Neural cell (in vitro differentiated cells): ENCODE measurements around the gene RAI1. TPM values are rescaled to one million over a fixed set of nuclear protein-coding genes. Genes with fewer than 3 reads are reported as not detected.
A peak's percentile ranks its signal among the peaks of the same experiment; 100 is the strongest.

Experiments used
- H2AFZ ChIP-seq: fragments of 200-600, 300-800 bp; sonication (generic), shearing (Covaris generic); 2 replicates; pipeline ENCODE4 v1.6.0; 2014; ENCODE audit warnings: low read depth, mild to moderate bottlenecking, antibody characterized with exemption, low read length, moderate library complexity
- H3F3A ChIP-seq: fragments of 200-600 bp; shearing (Covaris generic); 2 replicates; pipeline ENCODE4 v1.6.1; 2016; ENCODE audit warnings: mild to moderate bottlenecking, moderate library complexity, mixed read lengths, antibody characterized with exemption, low read length; ENCODE audit not compliant: insufficient read depth, poor library complexity, severe bottlenecking
- H3K27ac ChIP-seq: fragments of 200-600, 300-800 bp; sonication (generic), shearing (Covaris generic); 2 replicates; pipeline ENCODE4 v1.5.1; 2014; ENCODE audit warnings: mild to moderate bottlenecking, low read length, moderate library complexity
- H3K27me3 ChIP-seq: fragments of 300-800, 200-600 bp; sonication (generic), shearing (Covaris generic); 2 replicates; pipeline ENCODE4 v1.6.0; 2014; ENCODE audit warnings: mild to moderate bottlenecking, low read depth, low read length, moderate library complexity; ENCODE audit not compliant: insufficient read depth
- H3K36me3 ChIP-seq: fragments of 300-800, 200-600 bp; sonication (generic), shearing (Covaris generic); 2 replicates; pipeline ENCODE4 v1.5.1; 2014; ENCODE audit warnings: mild to moderate bottlenecking, antibody characterized with exemption, low read length, moderate library complexity; ENCODE audit not compliant: insufficient read depth
- H3K4me2 ChIP-seq: fragments of 300-800, 200-600 bp; sonication (generic), shearing (Covaris generic); 2 replicates; pipeline ENCODE4 v1.6.0; 2014; ENCODE audit warnings: mild to moderate bottlenecking, low read length
- H3K4me3 ChIP-seq: fragments of 300-800, 200-600 bp; sonication (generic), shearing (Covaris generic); 2 replicates; pipeline ENCODE4 v1.5.1; 2014; ENCODE audit warnings: mild to moderate bottlenecking, low read length, moderate library complexity
- H3K79me2 ChIP-seq: fragments of 200-600 bp; shearing (Covaris generic); replicated peaks from 2 replicates; pipeline ENCODE4 v1.6.0; 2014; ENCODE audit warnings: mild to moderate bottlenecking, low read length, moderate library complexity; ENCODE audit not compliant: insufficient read depth
- H3K9ac ChIP-seq: fragments of 300-800, 200-600 bp; sonication (generic), shearing (Covaris generic); 2 replicates; pipeline ENCODE4 v1.6.1; 2016; ENCODE audit warnings: mild to moderate bottlenecking, low read length, mixed read lengths
- H3K9me2 ChIP-seq: fragments of 200-600 bp; shearing (Covaris generic); 2 replicates; pipeline ENCODE4 v1.6.1; 2016; ENCODE audit warnings: mild to moderate bottlenecking, low read length, mixed read lengths; ENCODE audit not compliant: insufficient read depth
- H3K9me3 ChIP-seq: fragments of 200-600, 300-800 bp; sonication (generic), shearing (Covaris generic); 2 replicates; pipeline ENCODE4 v1.6.1; 2016; ENCODE audit warnings: mild to moderate bottlenecking, mixed run types, low read length, moderate library complexity, mixed read lengths
- H4K20me1 ChIP-seq: fragments of 200-600 bp; shearing (Covaris generic); 2 replicates; pipeline ENCODE4 v1.6.1; 2016; ENCODE audit warnings: mild to moderate bottlenecking, mixed run types; ENCODE audit not compliant: insufficient read depth
- CTCF ChIP-seq: fragments of 450-650 bp; IDR thresholded peaks from 2 replicates; pipeline ENCODE4 v1.5.1; 2014; ENCODE audit warnings: antibody characterized with exemption, mild to moderate bottlenecking, moderate library complexity; ENCODE audit not compliant: poor library complexity, severe bottlenecking
- EP300 ChIP-seq: fragments of 450-650 bp; conservative IDR thresholded peaks from 2 replicates; pipeline ENCODE4 v1.6.1; 2014; ENCODE audit warnings: antibody characterized with exemption, mild to moderate bottlenecking, moderate library complexity; ENCODE audit not compliant: poor library complexity, severe bottlenecking
- EZH2 ChIP-seq: fragments of 200-600, 300-800 bp; shearing (Covaris generic), sonication (generic); IDR thresholded peaks from 2 replicates; pipeline ENCODE4 v1.6.1; 2014; ENCODE audit warnings: antibody characterized with exemption, low read length, borderline replicate concordance, mild to moderate bottlenecking; ENCODE audit not compliant: insufficient read depth, poor library complexity, severe bottlenecking
- RAD21 ChIP-seq: fragments of 450-650 bp; conservative IDR thresholded peaks from 2 replicates; pipeline ENCODE4 v1.6.1; 2014; ENCODE audit warnings: antibody characterized with exemption, mild to moderate bottlenecking, moderate library complexity
- SMC3 ChIP-seq: fragments of 450-650 bp; conservative IDR thresholded peaks from 2 replicates; pipeline ENCODE4 v1.6.1; 2014; ENCODE audit warnings: antibody characterized with exemption, mild to moderate bottlenecking, moderate library complexity; ENCODE audit not compliant: poor library complexity
- polyA plus RNA-seq: library from polyadenylated mRNA; depleted of rRNA; stranded (reverse); fragments of >200 nt; gene quantifications from 2 replicates; pipeline ENCODE4 v1.2.3, GENCODE V29; 2014
- small RNA-seq, 3 experiments: library from RNA; depleted of rRNA; stranded (forward); fragments of <200 nt; gene quantifications; one replicate each; pipeline ENCODE3, GENCODE V24; 2012

The RAI1 gene
- polyA plus RNA-seq, 1 donor from 2014 or later: 16.9 TPM

- H3K9me2 ChIP-seq: no peaks in the 10 kb centered on the region
- peak; percentile 88 for TF ChIP-seq RAD21
- TF ChIP-seq EP300: no peak
- TF ChIP-seq CTCF: peak; percentile 90
- TF ChIP-seq SMC3: peak; percentile 94
- no peak overlapping the region for H3K9ac ChIP-seq
- no peaks in the 10 kb centered on the region for H3K27me3 ChIP-seq
- no peak overlapping the region for H3K4me2 ChIP-seq
- H3K4me3 ChIP-seq: no peak overlapping the region
- H3K36me3 ChIP-seq: no peaks in the 10 kb centered on the region
- no peaks in the 10 kb centered on the region for H3F3A ChIP-seq
- no peaks in the 10 kb centered on the region for H4K20me1 ChIP-seq
- no peak overlapping the region for H2AFZ ChIP-seq
- no peaks in the 10 kb centered on the region for H3K79me2 ChIP-seq
- no peaks in the 10 kb centered on the region for H3K9me3 ChIP-seq
- no peak overlapping the region for H3K27ac ChIP-seq
These were observed 178.9 kb downstream of the RAI1 start for GRCh38 chr17:17859909-17860765.

- H3K9me3 ChIP-seq: no peaks in the 10 kb centered on the region
- no peaks in the 10 kb centered on the region for H3K36me3 ChIP-seq
- H3K4me3 ChIP-seq: no peak overlapping the region
- no peak overlapping the region for H2AFZ ChIP-seq
- no peaks in the 10 kb centered on the region for H4K20me1 ChIP-seq
- no peak overlapping the region for H3K27ac ChIP-seq
- no peaks in the 10 kb centered on the region for H3K27me3 ChIP-seq
- H3K4me2 ChIP-seq: no peak overlapping the region
- H3F3A ChIP-seq: no peaks in the 10 kb centered on the region
- no peak overlapping the region for H3K9ac ChIP-seq
- H3K9me2 ChIP-seq: no peaks in the 10 kb centered on the region
- TF ChIP-seq EZH2: no peak
- no peaks in the 10 kb centered on the region for H3K79me2 ChIP-seq
These were observed 179.5 kb downstream of the RAI1 start for GRCh38 chr17:17860766-17861107.

Small RNAs within 50 kb of the gene (small RNA-seq; reads per million reads assigned to genes)
- gene MIR33B (10.9 to 16.5 (median 15.0) reads per million in 3 experiments), gene MIR6777 (0 reads per million in 3 experiments), gene RF02177 (0 reads per million in 3 experiments), gene RF02178 (0 reads per million in 3 experiments)

Other genes starting within 250 kb of the RAI1 start
- gene MED9, start 204.5 kb upstream of the RAI1 start, polyA plus RNA-seq: 25.1 and 30.6 TPM in 2 replicates
- 57.7 and 57.9 TPM in 2 replicates for gene RASD1, start 185.1 kb upstream of the RAI1 start, polyA plus RNA-seq
- gene PEMT, start 89.8 kb upstream of the RAI1 start, polyA plus RNA-seq: 64.2 and 71.7 TPM in 2 replicates
- 22.5 and 25.9 TPM in 2 replicates for gene SREBF1, start 155.5 kb downstream of the RAI1 start, polyA plus RNA-seq